GM18907 (cell line): ENCODE results near the gene SCAPER.

Source experiments
- ATAC-seq: cut with Tn5 transposase; IDR thresholded peaks from one replicate; pipeline ENCODE4 v1.9.1; 2021; ENCODE audit warnings: mild to moderate bottlenecking, moderate library complexity; ENCODE audit not compliant: unreplicated experiment

SCAPER gene

GRCh38 chr15:76343313-76343996 is 561.7 kb downstream of the SCAPER start:
- ATAC-seq, result no peak

- ATAC-seq, result no peak
Measured at GRCh38 chr15:76342382-76343201, 562.5 kb downstream of the SCAPER start.

GRCh38 chr15:76342058-76342381 is 563.1 kb downstream of the SCAPER start:
- no peak for ATAC-seq

- ATAC-seq, result no peak
Measured at GRCh38 chr15:76341366-76342057, 563.6 kb downstream of the SCAPER start.

GRCh38 chr15:76340803-76341365 is 564.3 kb downstream of the SCAPER start:
- ATAC-seq, result no peak

- ATAC-seq, result no peak
Measured at GRCh38 chr15:76340198-76340802, 564.8 kb downstream of the SCAPER start.

- no peak for ATAC-seq
Measured at GRCh38 chr15:76339305-76340197, 565.6 kb downstream of the SCAPER start.

- ATAC-seq, result no peak
Measured at GRCh38 chr15:76338486-76339304, 566.4 kb downstream of the SCAPER start.

- no peak for ATAC-seq
Measured at GRCh38 chr15:76337696-76338485, 567.2 kb downstream of the SCAPER start.

GRCh38 chr15:76337059-76337695 is 568.0 kb downstream of the SCAPER start:
- no peak for ATAC-seq

GRCh38 chr15:76336254-76337058 is 568.7 kb downstream of the SCAPER start, which contains the start of gene ISL2:
Gene ISL2, plus strand, starts transcription at chr15:76336773. Its CDS starts 111 bp downstream, at chr15:76336884.
- ATAC-seq, result peak; percentile 52

GRCh38 chr15:76335307-76336253 is 569.6 kb downstream of the SCAPER start:
- ATAC-seq, result no peak

- ATAC-seq, result no peak
Measured at GRCh38 chr15:76334438-76335306, 570.5 kb downstream of the SCAPER start.

GRCh38 chr15:76333720-76334437 is 571.3 kb downstream of the SCAPER start:
- no peak for ATAC-seq
